Thoracic aorta (tissue), 2 donors: ENCODE measurements around the gene SSUH2. TPM values are rescaled to one million over a fixed set of nuclear protein-coding genes. Genes with fewer than 3 reads are reported as not detected.
"Not testable (repeated sequence)": the region's sequence is repeated elsewhere in the genome, so short reads cannot be mapped to it uniquely, and the experiment has no call there.

Experiments used
- ATAC-seq: fragments of 150-250 bp; one replicate; pipeline ENCODE4 v1.8.0; 2017; ENCODE audit warnings: low read depth; ENCODE audit not compliant: insufficient number of reproducible peaks, low FRiP score
- DNase-seq: peaks from one replicate; pipeline ENCODE4 v3.0.0-alpha.2; 2020; ENCODE audit warnings: low spot score
- H3K27ac ChIP-seq, 2 donors: fragments of 200-600 bp; sonication (generic); 1 replicate in 1 of 2; 2 replicates in 1 of 2; pipeline ENCODE4 v1.5.1; 2016; ENCODE audit warnings: mild to moderate bottlenecking in 2 of 2, moderate library complexity in 2 of 2
- H3K27me3 ChIP-seq: fragments of 200-600 bp; sonication (generic); replicated peaks from 2 replicates; pipeline ENCODE4 v1.6.0; 2016; ENCODE audit warnings: mild to moderate bottlenecking; ENCODE audit not compliant: insufficient read depth
- H3K36me3 ChIP-seq: fragments of 200-600 bp; sonication (generic); one replicate; pipeline ENCODE4 v1.5.1; 2016
- H3K4me1 ChIP-seq, 2 donors: fragments of 200-600 bp; sonication (generic); 1 replicate in 1 of 2; 2 replicates in 1 of 2; pipeline versions ENCODE4 v1.5.1 to v1.6.0; 2016; ENCODE audit warnings: low read depth in 2 of 2, mild to moderate bottlenecking in 1 of 2; ENCODE audit not compliant: control insufficient read depth in 1 of 2
- H3K4me3 ChIP-seq: fragments of 200-600 bp; sonication (generic); 2 replicates; pipeline ENCODE4 v1.5.1; 2016; ENCODE audit warnings: mild to moderate bottlenecking
- H3K9me3 ChIP-seq: fragments of 200-600 bp; sonication (generic); 2 replicates; pipeline ENCODE4 v1.5.1; 2016
- total RNA-seq, 2 donors: library from RNA; depleted of rRNA; stranded (reverse); fragments of >200 nt; gene quantifications; one replicate each; pipeline versions ENCODE4 v1.1.0 to v1.2.3, GENCODE V29; 2016
- TF ChIP-seq, protein P1 (sequence below): fragments of 200-600 bp; sonication (generic); IDR thresholded peaks from one replicate; pipeline ENCODE4 v1.5.1; 2019; ENCODE audit warnings: antibody characterized with exemption

Gene SSUH2
- total RNA-seq, 2 donors from 2014 or later = 0.14 TPM; not detected in 1

DNA sequence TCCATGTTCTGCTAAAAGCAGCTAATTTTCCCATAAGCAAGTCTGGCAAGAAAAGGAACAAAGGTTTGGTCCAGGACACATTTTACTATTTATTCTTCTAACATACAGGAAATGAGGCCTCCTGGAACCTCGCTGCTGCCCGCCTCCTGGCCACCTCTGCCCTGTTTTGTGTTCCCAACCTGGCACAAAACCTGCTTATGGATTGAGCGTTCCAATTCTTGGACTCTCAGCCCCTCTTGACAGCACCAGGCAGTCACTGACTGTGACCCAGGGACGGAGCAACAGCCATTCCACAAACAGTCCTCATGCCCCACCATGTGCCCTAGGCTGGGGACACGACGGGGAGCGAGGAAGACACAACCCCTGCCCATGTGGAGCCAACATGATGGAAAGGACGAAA is 11.6 kb upstream of the SSUH2 start:
- DNase-seq = no peak
- no peaks in the 10 kb centered on the region for H3K27me3 ChIP-seq
- H3K4me1 ChIP-seq = peaks cover 42 to 58% of the 10 kb centered on the region in 2 donors
- peak; percentile 13 for ATAC-seq
- TF ChIP-seq, protein P1, sequence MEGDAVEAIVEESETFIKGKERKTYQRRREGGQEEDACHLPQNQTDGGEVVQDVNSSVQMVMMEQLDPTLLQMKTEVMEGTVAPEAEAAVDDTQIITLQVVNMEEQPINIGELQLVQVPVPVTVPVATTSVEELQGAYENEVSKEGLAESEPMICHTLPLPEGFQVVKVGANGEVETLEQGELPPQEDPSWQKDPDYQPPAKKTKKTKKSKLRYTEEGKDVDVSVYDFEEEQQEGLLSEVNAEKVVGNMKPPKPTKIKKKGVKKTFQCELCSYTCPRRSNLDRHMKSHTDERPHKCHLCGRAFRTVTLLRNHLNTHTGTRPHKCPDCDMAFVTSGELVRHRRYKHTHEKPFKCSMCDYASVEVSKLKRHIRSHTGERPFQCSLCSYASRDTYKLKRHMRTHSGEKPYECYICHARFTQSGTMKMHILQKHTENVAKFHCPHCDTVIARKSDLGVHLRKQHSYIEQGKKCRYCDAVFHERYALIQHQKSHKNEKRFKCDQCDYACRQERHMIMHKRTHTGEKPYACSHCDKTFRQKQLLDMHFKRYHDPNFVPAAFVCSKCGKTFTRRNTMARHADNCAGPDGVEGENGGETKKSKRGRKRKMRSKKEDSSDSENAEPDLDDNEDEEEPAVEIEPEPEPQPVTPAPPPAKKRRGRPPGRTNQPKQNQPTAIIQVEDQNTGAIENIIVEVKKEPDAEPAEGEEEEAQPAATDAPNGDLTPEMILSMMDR = no peak
- H3K4me3 ChIP-seq = no peak overlapping the region
- no peaks in the 10 kb centered on the region for H3K36me3 ChIP-seq
- H3K9me3 ChIP-seq = no peaks in the 10 kb centered on the region
- H3K27ac ChIP-seq = peak overlapping the region; percentile 80 to 89

DNA sequence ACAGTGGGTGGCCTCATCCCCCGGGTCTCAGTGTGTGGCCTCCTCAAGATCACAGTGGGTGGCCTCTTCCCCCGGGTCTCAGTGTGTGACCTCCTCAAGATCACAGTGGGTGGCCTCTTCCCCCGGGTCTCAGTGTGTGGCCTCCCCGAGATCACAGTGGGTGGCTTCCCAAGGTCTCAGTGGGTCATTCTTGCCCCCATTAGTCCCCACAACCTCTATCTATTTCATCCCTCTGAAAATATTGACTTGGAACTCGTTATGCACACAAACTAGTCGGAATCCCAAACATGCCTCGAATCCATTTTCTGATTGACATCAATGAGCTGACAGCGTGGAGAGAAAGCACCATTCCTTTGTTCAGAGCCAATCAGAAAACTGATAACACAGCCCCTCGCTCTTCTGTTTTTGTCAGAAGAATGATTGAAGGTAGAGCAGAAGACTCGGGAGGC is 10.8 kb upstream of the SSUH2 start:
- ATAC-seq = no peak
- H3K4me1 ChIP-seq = peaks cover 38 to 58% of the 10 kb centered on the region in 2 donors
- H3K9me3 ChIP-seq = no peaks in the 10 kb centered on the region
- H3K36me3 ChIP-seq = no peaks in the 10 kb centered on the region
- H3K27me3 ChIP-seq = no peaks in the 10 kb centered on the region
- TF ChIP-seq, protein P1 = no peak
- no peak for DNase-seq
- H3K4me3 ChIP-seq = no peak overlapping the region
- H3K27ac ChIP-seq = peak overlapping the region; percentile 80 to 89

DNA sequence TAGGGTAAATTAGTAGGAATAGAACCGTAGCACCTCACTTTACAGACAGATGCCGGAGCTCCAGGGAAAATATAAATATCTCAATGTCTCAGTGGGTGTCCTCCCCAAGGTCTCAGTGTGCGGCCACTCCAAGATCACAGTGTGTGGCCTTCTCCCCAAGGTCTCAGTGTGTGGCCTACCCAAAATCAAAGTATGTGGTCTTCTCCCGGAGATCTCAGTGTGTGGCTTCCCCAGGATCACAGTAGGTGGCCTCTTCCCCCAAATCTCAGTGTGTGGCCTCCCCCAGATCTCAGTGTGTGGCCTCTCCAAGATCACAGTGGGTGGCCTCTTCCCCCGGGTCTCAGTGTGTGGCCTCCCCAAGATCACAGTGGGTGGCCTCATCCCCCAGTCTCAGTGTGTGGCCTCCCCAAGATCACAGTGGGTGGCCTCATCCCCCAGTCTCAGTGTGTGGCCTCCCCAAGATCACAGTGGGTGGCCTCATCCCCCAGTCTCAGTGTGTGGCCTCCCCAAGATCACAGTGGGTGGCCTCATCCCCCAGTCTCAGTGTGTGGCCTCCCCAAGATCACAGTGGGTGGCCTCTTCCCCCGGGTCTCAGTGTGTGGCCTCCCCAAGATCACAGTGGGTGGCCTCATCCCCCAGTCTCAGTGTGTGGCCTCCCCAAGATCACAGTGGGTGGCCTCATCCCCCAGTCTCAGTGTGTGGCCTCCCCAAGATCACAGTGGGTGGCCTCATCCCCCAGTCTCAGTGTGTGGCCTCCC is 10.2 kb upstream of the SSUH2 start:
- not testable (repeated sequence) for H3K27me3 ChIP-seq, H3K36me3 ChIP-seq, H3K4me3 ChIP-seq, H3K9me3 ChIP-seq, ATAC-seq, DNase-seq
- Histone ChIP-seq H3K27ac (peak overlapping the region; percentile 80 to 89), H3K4me1 (peaks cover 33 to 52% of the 10 kb centered on the region in 2 donors)

DNA sequence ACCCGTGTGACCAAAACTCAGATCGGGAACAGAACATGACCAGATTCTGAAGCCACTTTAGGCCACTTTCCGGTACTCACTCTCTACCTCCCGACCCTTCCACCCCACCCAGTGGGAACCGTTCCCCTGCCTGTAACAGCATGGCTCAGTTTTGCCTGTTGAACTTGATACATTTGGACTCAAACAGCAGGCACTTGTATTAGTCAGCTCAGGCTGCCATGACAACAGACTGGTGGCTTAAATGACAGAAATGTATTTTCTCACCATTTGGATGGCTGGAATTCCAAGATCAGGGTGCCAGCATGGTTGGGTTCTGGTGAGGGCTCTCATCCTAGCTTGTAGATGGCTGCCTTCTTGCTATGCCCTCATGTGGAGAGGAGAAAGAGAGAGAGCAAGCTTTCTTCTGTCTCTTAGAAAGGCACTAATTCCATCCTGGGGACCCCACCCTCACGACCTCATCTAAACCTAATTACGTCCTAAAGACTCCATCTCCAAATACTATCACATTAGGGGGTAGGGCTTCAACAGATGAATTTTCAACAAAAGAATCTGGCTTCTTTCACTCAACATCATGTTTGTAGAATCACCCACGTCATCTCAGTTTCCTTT is 9.3 kb upstream of the SSUH2 start:
- H3K36me3 ChIP-seq = no peaks in the 10 kb centered on the region
- ATAC-seq (no peak), DNase-seq (no peak)
- no peak overlapping the region for H3K27ac ChIP-seq
- peaks cover 24 to 43% of the 10 kb centered on the region in 2 donors for H3K4me1 ChIP-seq
- H3K27me3 ChIP-seq = no peaks in the 10 kb centered on the region
- no peaks in the 10 kb centered on the region for H3K9me3 ChIP-seq
- TF ChIP-seq, protein P1 = no peak
- no peak overlapping the region for H3K4me3 ChIP-seq

DNA sequence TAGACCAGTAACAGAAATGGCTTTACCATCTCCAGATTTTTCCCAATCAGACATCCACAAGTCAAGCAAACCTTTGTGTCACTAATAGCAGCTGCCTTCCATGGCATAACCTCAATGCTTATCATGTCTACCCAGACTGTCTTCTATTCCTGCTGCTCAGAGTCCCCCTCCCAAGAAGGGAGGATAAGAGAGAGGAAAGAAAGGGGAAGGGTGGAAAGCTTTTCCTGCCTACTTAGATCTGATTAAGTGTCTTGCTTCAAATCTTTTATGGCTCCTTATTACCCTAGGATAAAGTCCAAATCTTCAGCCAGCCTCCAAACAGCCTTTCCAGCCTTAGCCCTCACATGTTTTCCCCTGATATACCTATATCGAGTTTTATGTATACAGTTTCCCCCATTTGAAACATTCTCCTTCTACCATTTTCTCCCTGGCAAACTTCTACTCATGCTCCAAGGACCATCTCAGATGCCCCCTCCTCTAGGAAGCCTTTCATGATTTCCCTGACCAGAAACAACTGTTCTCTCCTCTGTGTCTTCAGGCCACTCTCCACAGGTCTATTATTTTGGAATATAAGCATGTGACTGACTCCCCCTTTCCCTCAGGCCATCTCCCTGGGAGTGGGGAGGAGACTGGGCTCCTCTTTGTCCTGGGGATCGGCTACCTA is 7.9 kb upstream of the SSUH2 start:
- Histone ChIP-seq H3K36me3 (no peaks in the 10 kb centered on the region), H3K4me1 (peaks cover 16 to 33% of the 10 kb centered on the region in 2 donors), H3K27me3 (no peaks in the 10 kb centered on the region), H3K27ac (no peak overlapping the region), H3K9me3 (no peaks in the 10 kb centered on the region), H3K4me3 (no peak overlapping the region)
- DNase-seq (no peak), ATAC-seq (no peak)
- TF ChIP-seq, protein P1 = no peak
